Renal cortical epithelial cell (primary cell): Measurements from ENCODE around the gene DLGAP3. TPM values are rescaled to one million over a fixed set of nuclear protein-coding genes. Genes with fewer than 3 reads are reported as not detected.
"Not testable (repeated sequence)": the region's sequence is repeated elsewhere in the genome, so short reads cannot be mapped to it uniquely, and the experiment has no call there.

ENCODE experiments used
- DNase-seq: peaks from one replicate; pipeline ENCODE4 v3.0.0-alpha.2; 2011; ENCODE audit warnings: low read depth
- total RNA-seq: library from RNA; depleted of rRNA; stranded (reverse); fragments of >200 nt; gene quantifications from 2 replicates; pipeline ENCODE4 v1.2.3, GENCODE V29; 2014

Gene DLGAP3
- total RNA-seq, 1 donor from 2014 or later: 0.05 TPM

- no peak for DNase-seq
These were observed 87.4 kb downstream of the DLGAP3 start for GRCh38 chr1:34842073-34842472.

GRCh38 chr1:34840426-34840825, 89.0 kb downstream of the DLGAP3 start:
- no peak for DNase-seq

GRCh38 chr1:34839526-34840305, 89.7 kb downstream of the DLGAP3 start:
- DNase-seq: no peak

GRCh38 chr1:34833711-34834110, 95.7 kb downstream of the DLGAP3 start:
- DNase-seq: no peak

GRCh38 chr1:34831721-34832246, 97.7 kb downstream of the DLGAP3 start:
- no peak for DNase-seq

GRCh38 chr1:34829250-34829649, 100.2 kb downstream of the DLGAP3 start:
- DNase-seq: no peak

- no peak for DNase-seq
These were observed 100.8 kb downstream of the DLGAP3 start for GRCh38 chr1:34828611-34829010.

- no peak for DNase-seq
These were observed 102.0 kb downstream of the DLGAP3 start for GRCh38 chr1:34827341-34827941.

GRCh38 chr1:34825455-34826091, 103.9 kb downstream of the DLGAP3 start:
- no peak for DNase-seq

GRCh38 chr1:34824817-34825454, 104.5 kb downstream of the DLGAP3 start:
- DNase-seq: no peak

GRCh38 chr1:34822202-34822601, 107.2 kb downstream of the DLGAP3 start:
- DNase-seq: no peak

- not testable (repeated sequence) for DNase-seq
These were observed 110.6 kb downstream of the DLGAP3 start for GRCh38 chr1:34818862-34819261.

- no peak for DNase-seq
These were observed 112.7 kb downstream of the DLGAP3 start for GRCh38 chr1:34816778-34817177.

- no peak for DNase-seq
These were observed 113.1 kb downstream of the DLGAP3 start for GRCh38 chr1:34816332-34816731.

Other genes with a start within 250 kb of the DLGAP3 start
- 0.20 and 1.0 TPM in 2 replicates for gene GJB5, start 174.6 kb downstream of the DLGAP3 start, total RNA-seq
- gene GJB4, start 169.9 kb downstream of the DLGAP3 start, total RNA-seq: 9.0 and 15.5 TPM in 2 replicates
- 8.5 and 33.2 TPM in 2 replicates for gene GJB3, start 148.4 kb downstream of the DLGAP3 start, total RNA-seq
- gene GJA4, start 136.7 kb downstream of the DLGAP3 start, total RNA-seq: not detected in 2 replicates
- 40.1 and 46.4 TPM in 2 replicates for gene SMIM12, start 69.9 kb downstream of the DLGAP3 start, total RNA-seq
- 32.6 and 73.6 TPM in 2 replicates for gene TMEM35B, start 55.7 kb upstream of the DLGAP3 start, total RNA-seq
- 11.1 and 20.2 TPM in 2 replicates for gene ZMYM6, start 102.3 kb upstream of the DLGAP3 start, total RNA-seq
- 16.7 and 26.0 TPM in 2 replicates for gene ZMYM1, start 149.7 kb upstream of the DLGAP3 start, total RNA-seq